Measurements from ENCODE around the gene DRAP1. TPM values are rescaled to one million over a fixed set of nuclear protein-coding genes. Genes with fewer than 3 reads are reported as not detected.

The DRAP1 gene, protein sequence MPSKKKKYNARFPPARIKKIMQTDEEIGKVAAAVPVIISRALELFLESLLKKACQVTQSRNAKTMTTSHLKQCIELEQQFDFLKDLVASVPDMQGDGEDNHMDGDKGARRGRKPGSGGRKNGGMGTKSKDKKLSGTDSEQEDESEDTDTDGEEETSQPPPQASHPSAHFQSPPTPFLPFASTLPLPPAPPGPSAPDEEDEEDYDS
- 108 and 111 TPM in 2 replicates for total RNA-seq

DNA sequence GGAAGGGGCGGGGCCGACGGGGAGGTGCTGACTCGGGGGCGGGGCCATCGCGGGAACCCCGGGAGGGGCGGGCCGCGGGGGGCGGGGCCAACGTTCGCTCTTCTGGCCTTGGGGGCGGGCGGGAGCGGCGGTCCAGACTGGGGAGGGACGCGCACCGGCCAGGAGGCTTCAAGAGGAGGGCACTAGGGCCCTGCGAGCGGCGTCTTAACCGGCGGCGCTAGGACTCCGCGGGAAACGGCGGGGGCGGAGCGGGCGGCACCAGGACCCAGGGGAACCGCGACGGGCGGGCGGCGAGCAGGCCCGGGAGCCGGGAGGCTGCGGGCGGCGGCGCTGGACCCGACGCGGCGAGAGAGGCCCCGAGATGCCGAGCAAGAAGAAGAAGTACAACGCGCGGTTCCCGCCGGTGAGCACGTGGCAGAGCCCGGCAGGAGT, at the start of gene DRAP1:
TSS of gene DRAP1 (plus strand) at position 286 of the 432 bp plus-strand sequence. CDS start at position 362, 76 bp downstream.

DNA sequence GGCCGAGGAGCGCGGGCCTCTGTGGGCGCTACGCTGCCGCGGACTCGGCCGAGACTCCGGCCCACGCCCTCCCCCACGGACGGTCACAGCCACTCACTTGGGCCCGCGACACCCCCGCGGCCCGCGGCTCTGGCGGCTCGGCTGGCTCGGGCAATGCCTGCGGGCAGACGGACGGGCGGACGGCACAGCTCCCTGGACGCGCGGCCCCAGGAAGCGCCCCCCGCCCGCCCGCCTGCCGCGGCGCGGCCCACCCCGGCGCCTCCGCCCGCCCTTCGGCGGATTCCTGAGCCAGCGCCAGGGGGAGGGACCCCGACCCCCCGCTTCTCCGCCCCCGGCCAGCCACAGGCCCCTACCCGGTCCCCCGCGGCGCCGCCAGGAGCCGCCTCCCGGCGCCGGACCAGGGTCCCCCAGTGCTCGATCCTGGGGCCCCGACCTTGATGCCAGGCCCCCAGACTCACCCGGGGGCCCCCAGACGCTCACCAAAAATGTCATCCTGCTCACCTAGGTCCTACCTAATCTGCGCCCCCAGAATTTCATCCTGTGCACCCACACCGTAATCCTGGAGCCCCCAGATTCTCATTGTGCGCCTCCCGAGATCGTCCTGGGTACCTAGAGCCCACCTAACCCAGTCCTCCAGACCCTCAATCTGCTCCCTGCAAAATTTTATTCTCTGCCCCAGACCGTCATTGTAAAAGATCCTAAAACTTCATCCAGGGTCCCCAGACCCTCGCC, 46.5 kb upstream of the DRAP1 start, which contains the start of gene EFEMP2:
TSS of gene EFEMP2 (minus strand) at position 215 of the 732 bp plus-strand sequence. CDS start 446 bp downstream, outside the sequence.

DNA sequence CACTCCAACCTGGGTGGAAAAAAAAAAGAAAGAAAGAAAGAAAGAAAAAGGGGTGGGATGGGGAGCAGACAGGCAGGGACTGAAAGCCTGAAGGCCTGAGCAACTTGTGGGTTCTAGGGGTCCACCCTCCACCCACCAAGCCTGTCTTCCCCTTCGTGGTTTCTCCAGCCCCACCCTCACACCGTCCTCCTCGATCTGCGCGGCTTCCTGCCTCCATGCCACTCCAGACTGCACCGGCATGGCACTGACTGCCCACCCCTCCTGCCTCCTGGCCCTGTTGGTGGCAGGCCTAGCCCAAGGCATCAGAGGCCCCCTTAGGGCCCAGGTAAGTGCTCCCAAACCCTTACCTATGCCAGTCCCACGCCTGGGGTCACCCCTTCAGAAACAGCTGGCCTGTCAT, 39.6 kb upstream of the DRAP1 start, which contains the start of gene CTSW:
TSS of gene CTSW (plus strand) at position 221 of the 400 bp plus-strand sequence. CDS start at position 239, 18 bp downstream.

DNA sequence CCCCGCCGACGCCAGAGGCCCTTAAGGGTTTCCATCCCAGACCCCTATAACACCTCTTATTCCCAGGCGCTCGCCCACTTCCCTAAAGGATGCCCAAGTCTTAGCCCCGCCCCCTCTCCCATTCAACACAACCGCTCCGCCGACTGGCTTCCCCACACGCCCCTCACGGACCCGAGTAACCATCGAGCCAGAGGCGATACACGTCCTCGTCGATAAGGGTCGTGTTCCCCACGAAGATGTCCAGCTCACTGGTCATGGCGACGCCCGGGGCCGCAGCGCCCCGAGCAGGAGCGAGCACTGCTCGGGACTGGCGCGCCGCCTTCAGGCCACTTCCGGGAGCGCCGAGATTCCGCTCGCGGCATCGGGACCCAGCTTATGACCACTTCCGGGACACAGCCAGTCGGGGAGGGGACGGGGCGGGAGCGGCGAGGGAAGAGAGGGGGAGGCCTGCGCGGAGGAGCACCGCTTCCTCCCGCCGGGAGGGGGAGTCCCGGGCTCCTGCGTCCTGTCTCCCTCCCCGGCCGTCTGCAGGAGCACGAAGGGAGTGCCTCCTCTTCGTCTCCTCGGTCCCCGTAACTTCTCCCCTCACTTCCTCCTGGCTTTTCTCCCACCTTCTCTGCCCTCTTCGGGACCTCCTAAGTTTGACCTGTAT, 30.9 kb upstream of the DRAP1 start, which contains the start of gene FIBP:
TSS of gene FIBP (minus strand) at position 309 of the 652 bp plus-strand sequence. CDS start at position 256, 53 bp downstream.

DNA sequence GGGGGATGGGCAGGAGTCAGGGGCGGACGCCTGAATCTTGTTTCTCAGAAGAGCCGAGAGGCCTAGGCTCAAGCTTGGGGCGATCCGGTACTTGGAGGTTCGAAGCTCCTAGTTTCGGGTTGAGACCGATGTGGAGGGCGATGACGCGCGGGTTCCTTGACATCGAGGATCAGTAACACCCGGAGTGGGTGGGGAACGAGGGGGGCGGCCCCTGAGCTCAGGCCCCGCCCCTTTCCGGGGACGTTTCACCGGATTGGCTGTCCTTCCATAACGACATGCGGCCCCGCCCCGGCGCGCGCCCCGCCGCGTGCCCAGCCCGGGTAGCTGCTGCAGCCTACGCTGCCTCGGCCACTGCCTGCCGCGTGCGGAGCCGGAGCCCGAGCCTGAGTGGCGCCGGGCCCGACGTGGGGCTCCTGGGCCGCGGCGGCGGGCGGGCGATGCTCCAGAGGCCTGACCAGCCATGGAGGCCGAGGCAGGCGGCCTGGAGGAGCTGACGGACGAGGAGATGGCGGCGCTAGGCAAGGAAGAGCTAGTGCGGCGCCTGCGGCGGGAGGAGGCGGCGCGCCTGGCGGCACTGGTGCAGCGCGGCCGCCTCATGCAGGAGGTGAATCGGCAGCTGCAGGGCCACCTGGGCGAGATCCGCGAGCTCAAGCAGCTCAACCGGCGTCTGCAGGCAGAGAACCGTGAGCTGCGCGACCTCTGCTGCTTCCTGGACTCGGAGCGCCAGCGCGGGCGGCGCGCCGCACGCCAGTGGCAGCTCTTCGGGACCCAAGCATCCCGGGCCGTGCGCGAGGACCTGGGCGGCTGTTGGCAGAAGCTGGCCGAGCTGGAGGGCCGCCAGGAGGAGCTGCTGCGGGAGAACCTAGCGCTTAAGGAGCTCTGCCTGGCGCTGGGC, 28.7 kb upstream of the DRAP1 start, which contains the start of gene CCDC85B:
TSS of gene CCDC85B (plus strand) at position 350 of the 895 bp plus-strand sequence. CDS start at position 461, 111 bp downstream.

DNA sequence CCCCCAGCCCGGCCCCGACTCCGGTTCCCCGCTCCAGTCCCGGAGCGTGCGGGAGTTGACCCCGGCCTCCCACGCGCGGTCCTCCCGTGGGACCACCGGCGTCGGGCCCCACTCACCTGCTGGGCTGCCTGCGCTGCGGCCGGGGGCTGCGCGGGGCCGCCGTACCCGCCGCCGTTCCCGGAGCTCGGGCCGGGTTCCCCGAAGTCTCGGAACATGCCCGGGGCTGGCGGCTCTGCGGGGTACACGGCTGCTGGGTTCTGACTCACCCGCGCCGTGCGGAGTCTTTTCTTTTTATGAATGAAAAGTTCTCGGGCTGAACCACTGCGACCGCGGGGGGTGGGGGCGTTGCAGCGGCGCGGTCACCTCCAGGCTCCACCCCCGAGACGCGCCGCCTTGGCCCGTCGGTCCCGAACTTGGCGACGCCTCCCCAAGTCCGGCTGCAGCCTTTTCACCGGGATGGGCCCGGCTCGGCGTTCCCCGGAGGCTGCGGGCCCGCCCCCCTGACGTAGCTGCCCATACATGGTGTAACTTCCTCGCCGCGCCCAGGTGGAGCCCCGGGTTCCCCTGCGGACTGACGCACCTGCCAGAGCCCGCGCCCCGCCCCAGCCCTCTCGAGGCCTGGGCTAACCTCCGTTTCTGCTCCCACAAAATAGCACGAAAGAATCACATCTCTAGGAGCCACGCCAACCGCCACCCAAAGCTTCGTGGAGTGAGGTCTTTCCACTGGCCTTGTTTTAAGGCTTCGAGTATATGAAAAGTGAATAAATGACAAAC, 18.9 kb upstream of the DRAP1 start, which contains the start of gene FOSL1:
TSS of gene FOSL1 (minus strand) at position 264 of the 774 bp plus-strand sequence. CDS start at position 215, 49 bp downstream.

DNA sequence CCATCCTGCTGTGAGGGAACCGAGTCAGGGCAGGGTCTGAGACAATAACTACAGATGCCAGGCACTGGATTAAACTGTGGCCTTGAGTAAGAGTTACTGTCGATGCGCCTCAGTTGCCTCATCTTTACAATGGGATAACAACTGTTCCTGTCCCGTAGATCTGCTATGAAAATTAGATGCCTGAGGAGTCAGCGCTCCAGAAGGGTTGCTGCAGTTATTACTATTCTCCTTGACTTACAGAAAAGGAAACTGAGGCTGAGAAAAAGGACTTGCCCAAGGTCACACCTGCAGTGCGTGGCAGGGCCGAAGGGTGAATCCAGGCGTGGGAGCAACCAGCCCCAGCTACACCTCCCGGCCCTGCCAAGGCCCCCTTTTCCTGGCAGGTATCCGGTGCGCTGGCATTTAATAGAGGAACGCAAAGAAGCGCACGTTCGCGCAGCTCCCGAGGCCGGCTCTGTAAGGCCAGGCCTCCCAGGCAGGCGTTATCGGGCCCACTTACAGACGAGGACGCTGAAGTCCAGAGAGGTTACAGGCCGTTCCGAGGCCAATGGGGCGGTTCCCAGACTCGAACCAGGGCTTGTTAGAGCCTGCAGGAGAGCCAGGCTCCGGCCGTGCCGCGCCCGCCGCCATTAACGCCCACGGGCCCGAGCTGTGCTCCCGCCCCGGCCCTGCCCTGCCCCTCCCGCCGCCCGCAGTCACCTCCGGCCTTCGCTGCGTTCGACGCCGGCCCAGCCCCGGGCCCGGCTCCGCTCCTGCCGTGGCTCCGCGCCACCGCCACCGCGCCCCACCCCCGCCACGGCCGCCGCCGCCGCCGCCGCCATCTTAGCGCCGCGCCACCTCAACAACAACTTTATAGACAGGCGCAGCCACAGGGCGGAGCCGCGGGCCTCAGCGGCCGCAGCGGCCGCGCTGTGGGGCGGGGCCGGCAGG, 750 bp upstream of the DRAP1 start, which contains the start of gene C11orf68:
TSS of gene C11orf68 (minus strand) at position 852 of the 930 bp plus-strand sequence. CDS start at position 821, 31 bp downstream.

DNA sequence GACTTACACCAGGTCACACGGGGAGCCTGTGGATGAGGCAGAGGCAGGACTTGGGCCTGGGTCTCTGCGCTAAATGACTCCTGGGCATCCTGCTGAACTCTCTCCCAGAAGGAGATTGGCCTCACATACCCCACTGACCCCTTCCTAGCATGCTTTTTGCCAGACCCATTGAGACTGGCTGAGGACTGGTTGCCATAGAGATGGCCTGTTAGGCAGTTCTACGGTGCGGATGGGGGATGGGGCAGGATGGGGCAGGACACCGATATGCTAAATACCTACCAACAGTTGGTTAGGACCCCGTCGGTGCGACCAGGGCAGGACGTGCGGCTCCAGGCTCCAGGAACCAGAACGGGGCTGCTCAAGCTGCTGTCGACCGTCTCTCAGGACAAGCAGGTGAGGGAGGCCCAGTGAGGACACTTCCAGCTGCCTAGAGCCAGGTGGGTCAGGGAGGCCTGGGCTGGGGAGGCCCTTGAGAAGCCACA, 26.2 kb downstream of the DRAP1 start, which contains the start of gene TSGA10IP:
TSS of gene TSGA10IP (plus strand) at position 51 of the 482 bp plus-strand sequence. CDS start at position 247, 196 bp downstream.

DNA sequence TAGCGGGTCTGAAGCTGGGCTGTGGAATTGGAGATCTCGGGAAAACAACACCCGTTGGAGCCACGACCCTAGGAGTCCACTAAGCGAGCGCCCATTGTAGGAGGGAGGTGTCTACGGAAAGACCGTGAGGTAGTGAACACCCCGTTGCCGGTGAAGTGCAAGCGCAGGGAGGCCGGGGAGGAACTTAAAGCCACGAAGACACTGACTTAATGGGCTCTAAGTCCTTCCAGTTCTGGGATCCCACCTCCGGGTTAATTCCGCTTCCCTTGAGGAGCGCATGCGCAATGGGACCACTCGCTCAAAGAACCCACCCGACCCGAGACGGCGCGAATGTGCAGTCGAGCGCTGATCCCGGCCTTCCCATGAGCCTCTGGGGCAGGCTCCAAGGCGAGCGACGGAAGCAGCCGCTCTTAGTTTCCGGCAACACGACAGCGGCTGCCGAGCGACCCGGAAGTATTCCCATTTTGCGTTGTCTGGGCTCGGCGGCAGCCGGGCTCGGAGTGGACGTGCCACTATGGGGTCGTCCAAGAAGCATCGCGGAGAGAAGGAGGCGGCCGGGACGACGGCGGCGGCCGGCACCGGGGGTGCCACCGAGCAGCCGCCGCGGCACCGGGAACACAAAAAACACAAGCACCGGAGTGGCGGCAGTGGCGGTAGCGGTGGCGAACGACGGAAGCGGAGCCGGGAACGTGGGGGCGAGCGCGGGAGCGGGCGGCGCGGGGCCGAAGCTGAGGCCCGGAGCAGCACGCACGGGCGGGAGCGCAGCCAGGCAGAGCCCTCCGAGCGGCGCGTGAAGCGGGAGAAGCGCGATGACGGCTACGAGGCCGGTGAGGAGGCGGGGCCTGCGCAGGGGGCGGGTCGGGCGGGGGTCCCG, 42.3 kb downstream of the DRAP1 start, which contains the start of gene SART1:
TSS of gene SART1 (plus strand) at position 468 of the 874 bp plus-strand sequence. CDS start at position 515, 47 bp downstream.

Other genes starting within 250 kb of the DRAP1 start
- 38.9 and 44.5 TPM in 2 replicates for gene KAT5, start 207.2 kb upstream of the DRAP1 start, total RNA-seq
- 49.0 and 57.3 TPM in 2 replicates for gene RNASEH2C, start 198.6 kb upstream of the DRAP1 start, total RNA-seq
- gene AP5B1, start 138.4 kb upstream of the DRAP1 start, total RNA-seq: 20.6 and 21.9 TPM in 2 replicates
- not detected in 2 replicates for gene OVOL1, start 132.4 kb upstream of the DRAP1 start, total RNA-seq
- gene SNX32, start 85.5 kb upstream of the DRAP1 start, total RNA-seq: 0.10 and 1.6 TPM in 2 replicates
- gene CFL1, start 61.2 kb upstream of the DRAP1 start, total RNA-seq: 1,256 and 1,560 TPM in 2 replicates
- 53.7 and 62.4 TPM in 2 replicates for gene MUS81, start 59.0 kb upstream of the DRAP1 start, total RNA-seq
- 22.2 and 40.2 TPM in 2 replicates for gene EFEMP2, start 46.6 kb upstream of the DRAP1 start, total RNA-seq
- gene CTSW, start 39.6 kb upstream of the DRAP1 start, total RNA-seq: 0.33 TPM in 1 of 2 replicates, not detected in the other
- 136 and 187 TPM in 2 replicates for gene FIBP, start 31.0 kb upstream of the DRAP1 start, total RNA-seq
- gene CCDC85B, start 28.8 kb upstream of the DRAP1 start, total RNA-seq: 75.8 and 112 TPM in 2 replicates
- 32.1 and 39.5 TPM in 2 replicates for gene FOSL1, start 19.0 kb upstream of the DRAP1 start, total RNA-seq
- 24.7 and 28.1 TPM in 2 replicates for gene C11orf68, start 364 bp upstream of the DRAP1 start, total RNA-seq
- not detected in 2 replicates for gene TSGA10IP, start 26.1 kb downstream of the DRAP1 start, total RNA-seq
- 29.2 and 33.6 TPM in 2 replicates for gene SART1, start 42.3 kb downstream of the DRAP1 start, total RNA-seq
- gene EIF1AD, start 82.7 kb downstream of the DRAP1 start, total RNA-seq: 36.3 and 36.4 TPM in 2 replicates
- gene BANF1, start 83.1 kb downstream of the DRAP1 start, total RNA-seq: 29.4 and 35.5 TPM in 2 replicates
- not detected in 2 replicates for gene CST6, start 92.6 kb downstream of the DRAP1 start, total RNA-seq
- 0.10 and 0.33 TPM in 2 replicates for gene CATSPER1, start 107.1 kb downstream of the DRAP1 start, total RNA-seq
- 0.65 TPM in 1 of 2 replicates, not detected in the other for gene GAL3ST3, start 129.7 kb downstream of the DRAP1 start, total RNA-seq
- gene SF3B2, start 132.9 kb downstream of the DRAP1 start, total RNA-seq: 173 and 231 TPM in 2 replicates
- gene PACS1, start 150.8 kb downstream of the DRAP1 start, total RNA-seq: 32.7 and 47.4 TPM in 2 replicates

Measured in vein endothelial cell (primary cell).